ENCODE data around the gene SP7. TPM values are rescaled to one million over a fixed set of nuclear protein-coding genes. Genes with fewer than 3 reads are reported as not detected.

SP7 gene
- total RNA-seq = under 1 TPM in 2 of 4 donors, not detected in 2; 0.34 to 0.62 TPM

DNA sequence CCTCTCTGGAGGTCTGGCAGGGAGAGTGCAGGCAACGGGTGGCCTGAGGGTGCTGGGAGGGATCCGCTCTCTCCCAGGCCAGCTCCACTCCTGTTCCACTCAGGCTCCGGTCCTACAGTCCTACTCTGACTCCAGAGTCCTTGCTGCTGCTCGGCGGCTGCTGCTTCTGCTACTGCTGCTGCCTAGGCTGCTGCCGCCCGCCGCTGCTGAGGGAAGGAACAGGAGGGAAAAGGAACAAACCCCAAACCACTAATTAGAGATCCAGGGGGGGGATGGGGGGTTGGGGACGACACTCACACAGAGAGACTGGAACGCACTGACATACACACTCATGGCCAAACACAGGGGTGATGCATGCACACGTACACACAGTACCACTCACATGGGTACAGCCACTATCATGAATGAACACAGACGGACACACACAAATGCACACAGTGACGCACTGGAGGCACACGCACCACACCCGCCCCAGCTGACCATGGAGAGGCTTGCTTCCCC is at the start of gene SP7:
Gene SP7, minus strand, starts transcription at position 174 of the 501 bp plus-strand sequence. CDS start 708 bp downstream, outside the sequence.
- no peaks in the 10 kb centered on the region for H3K36me3 ChIP-seq
- intact Hi-C loops (cut with DNase I; ENCODE audit: low total_unique reads) = no loop called here
- TF ChIP-seq, protein P1, sequence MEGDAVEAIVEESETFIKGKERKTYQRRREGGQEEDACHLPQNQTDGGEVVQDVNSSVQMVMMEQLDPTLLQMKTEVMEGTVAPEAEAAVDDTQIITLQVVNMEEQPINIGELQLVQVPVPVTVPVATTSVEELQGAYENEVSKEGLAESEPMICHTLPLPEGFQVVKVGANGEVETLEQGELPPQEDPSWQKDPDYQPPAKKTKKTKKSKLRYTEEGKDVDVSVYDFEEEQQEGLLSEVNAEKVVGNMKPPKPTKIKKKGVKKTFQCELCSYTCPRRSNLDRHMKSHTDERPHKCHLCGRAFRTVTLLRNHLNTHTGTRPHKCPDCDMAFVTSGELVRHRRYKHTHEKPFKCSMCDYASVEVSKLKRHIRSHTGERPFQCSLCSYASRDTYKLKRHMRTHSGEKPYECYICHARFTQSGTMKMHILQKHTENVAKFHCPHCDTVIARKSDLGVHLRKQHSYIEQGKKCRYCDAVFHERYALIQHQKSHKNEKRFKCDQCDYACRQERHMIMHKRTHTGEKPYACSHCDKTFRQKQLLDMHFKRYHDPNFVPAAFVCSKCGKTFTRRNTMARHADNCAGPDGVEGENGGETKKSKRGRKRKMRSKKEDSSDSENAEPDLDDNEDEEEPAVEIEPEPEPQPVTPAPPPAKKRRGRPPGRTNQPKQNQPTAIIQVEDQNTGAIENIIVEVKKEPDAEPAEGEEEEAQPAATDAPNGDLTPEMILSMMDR (IDR thresholded peaks at IDR 0.05) = no peak
- no peak for TF ChIP-seq POLR2A (IDR thresholded peaks at IDR 0.05)
- H3K27me3 ChIP-seq = no peaks in the 10 kb centered on the region
- no peaks in the 10 kb centered on the region for H3K9me3 ChIP-seq
- DNase-seq = no peak
- H3K27ac ChIP-seq = no peak within 1 kb of the TSS
- no peak within 1 kb of the TSS for H3K4me3 ChIP-seq
- H3K4me1 ChIP-seq = no peaks in the 10 kb centered on the region

DNA sequence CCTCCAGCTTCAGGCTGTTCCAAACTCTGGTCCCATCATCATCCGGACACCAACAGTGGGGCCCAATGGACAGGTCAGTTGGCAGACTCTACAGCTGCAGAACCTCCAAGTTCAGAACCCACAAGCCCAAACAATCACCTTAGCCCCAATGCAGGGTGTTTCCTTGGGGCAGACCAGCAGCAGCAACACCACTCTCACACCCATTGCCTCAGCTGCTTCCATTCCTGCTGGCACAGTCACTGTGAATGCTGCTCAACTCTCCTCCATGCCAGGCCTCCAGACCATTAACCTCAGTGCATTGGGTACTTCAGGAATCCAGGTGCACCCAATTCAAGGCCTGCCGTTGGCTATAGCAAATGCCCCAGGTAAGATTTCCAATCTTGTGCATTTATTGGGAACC is 47.1 kb upstream of the SP7 start:
- H3K4me3 ChIP-seq = peak overlapping the region; percentile 1 to 22
- no peaks in the 10 kb centered on the region for H3K9me3 ChIP-seq
- peaks cover 10 to 31% of the 10 kb centered on the region in 2 donors for H3K4me1 ChIP-seq
- DNase-seq = no peak
- intact Hi-C loops (cut with DNase I; ENCODE audit: low total_unique reads) = no loop called here
- no peak for TF ChIP-seq POLR2A (IDR thresholded peaks at IDR 0.05)
- TF ChIP-seq, protein P1 (IDR thresholded peaks at IDR 0.05) = no peak
- no peaks in the 10 kb centered on the region for H3K36me3 ChIP-seq
- H3K27me3 ChIP-seq = no peaks in the 10 kb centered on the region
- peak overlapping the region; percentile 100 for H3K27ac ChIP-seq

DNA sequence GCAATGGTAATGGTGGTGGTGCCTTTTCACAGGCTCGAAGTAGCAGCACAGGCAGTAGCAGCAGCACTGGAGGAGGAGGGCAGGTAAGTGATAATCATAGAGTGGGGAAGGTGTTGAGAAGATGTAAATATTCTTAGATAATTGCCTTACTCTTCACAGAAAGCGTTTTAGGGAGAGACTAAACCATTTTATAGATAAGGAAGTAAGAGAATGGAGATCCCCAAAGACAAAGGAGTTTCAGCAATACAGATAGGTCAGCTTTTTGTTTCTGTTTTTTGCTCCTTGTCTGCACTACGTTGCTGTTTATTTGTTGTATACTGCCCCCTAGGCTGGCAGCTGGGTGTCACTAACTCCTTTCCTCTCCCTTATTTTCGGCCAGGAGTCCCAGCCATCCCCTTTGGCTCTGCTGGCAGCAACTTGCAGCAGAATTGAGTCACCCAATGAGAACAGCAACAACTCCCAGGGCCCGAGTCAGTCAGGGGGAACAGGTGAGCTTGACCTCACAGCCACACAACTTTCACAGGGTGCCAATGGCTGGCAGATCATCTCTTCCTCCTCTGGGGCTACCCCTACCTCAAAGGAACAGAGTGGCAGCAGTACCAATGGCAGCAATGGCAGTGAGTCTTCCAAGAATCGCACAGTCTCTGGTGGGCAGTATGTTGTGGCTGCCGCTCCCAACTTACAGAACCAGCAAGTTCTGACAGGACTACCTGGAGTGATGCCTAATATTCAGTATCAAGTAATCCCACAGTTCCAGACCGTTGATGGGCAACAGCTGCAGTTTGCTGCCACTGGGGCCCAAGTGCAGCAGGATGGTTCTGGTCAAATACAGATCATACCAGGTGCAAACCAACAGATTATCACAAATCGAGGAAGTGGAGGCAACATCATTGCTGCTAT is 45.8 kb upstream of the SP7 start:
- Histone ChIP-seq H3K4me1 (peaks cover 10 to 31% of the 10 kb centered on the region in 2 donors), H3K27ac (peak overlapping the region; percentile 100), H3K9me3 (no peaks in the 10 kb centered on the region), H3K4me3 (peak overlapping the region; percentile 49 to 90), H3K36me3 (no peaks in the 10 kb centered on the region), H3K27me3 (no peaks in the 10 kb centered on the region)
- DNase-seq = peak; percentile 46 to 65
- TF ChIP-seq, protein P1 (IDR thresholded peaks at IDR 0.05) = peak in 3 of 4 experiments; percentile 25 to 46 (median 28)
- TF ChIP-seq POLR2A (IDR thresholded peaks at IDR 0.05) = no peak
- intact Hi-C loops (cut with DNase I; ENCODE audit: low total_unique reads) = no loop called here

DNA sequence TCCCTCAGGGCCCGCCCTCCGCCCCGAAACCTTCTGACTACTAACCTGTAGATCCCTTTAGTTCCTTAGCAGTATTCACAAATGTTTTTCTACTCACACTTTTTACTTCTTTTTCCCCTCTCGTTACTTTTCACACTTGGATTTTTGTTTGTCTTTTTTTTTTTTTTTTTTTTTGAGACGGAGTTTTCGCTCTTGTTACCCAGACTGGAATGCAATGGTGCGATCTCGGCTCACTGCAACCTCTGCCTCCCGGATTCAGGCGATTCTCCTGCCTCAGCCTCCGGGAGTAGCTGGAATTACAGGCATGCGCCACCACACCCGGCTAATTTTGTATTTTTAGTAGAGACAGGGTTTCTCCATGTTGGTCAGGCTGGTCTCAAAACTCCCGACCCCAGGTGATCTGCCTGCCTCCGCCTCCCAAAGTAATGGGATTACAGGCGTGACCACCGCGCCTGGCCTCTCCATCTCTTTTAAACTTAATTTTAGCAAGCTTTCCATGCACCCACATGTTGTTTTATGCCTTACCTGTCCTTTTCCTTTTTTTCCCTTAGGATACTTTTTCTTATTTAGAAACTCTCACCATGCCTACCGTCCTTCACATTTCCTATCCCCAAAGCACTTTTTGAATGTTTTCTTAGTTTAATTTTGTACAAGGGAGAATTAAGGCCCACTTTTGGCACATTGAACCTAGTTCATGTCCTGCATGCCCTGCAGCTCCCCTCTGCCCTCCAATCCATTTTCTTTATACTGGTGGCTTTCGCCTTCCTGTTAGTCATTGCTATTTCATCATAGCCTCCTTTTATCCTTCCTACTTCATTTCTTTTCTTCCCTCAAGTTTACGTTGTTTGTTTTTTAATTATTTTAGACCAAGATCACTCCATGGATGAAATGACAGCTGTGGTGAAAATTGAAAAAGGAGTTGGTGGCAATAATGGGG is 44.9 kb upstream of the SP7 start:
- intact Hi-C loops (cut with DNase I; ENCODE audit: low total_unique reads) = no loop called here
- peak overlapping the region; percentile 100 for H3K27ac ChIP-seq
- TF ChIP-seq POLR2A (IDR thresholded peaks at IDR 0.05) = no peak
- TF ChIP-seq, protein P1 (IDR thresholded peaks at IDR 0.05) = no peak
- peak overlapping the region; percentile 49 to 90 for H3K4me3 ChIP-seq
- H3K27me3 ChIP-seq = no peaks in the 10 kb centered on the region
- no peaks in the 10 kb centered on the region for H3K36me3 ChIP-seq
- H3K4me1 ChIP-seq = peaks cover 10 to 27% of the 10 kb centered on the region in 2 donors
- no peaks in the 10 kb centered on the region for H3K9me3 ChIP-seq
- DNase-seq = no peak

All from uterus (tissue), 4 donors.